Measurements from ENCODE around the gene CACNA2D4. TPM values are rescaled to one million over a fixed set of nuclear protein-coding genes. Genes with fewer than 3 reads are reported as not detected.

CACNA2D4 gene
- total and polyA plus RNA-seq, 2 of the 13 experiments (the other 11 are each of a cell fraction or from before 2014, with no cell fraction given) = 14.2 to 136 TPM

GRCh38 chr12:1876086-1876485, 42.4 kb downstream of the CACNA2D4 start (continued):
- TF ChIP-seq HMGXB3 (CRISPR knock-in tag; IDR thresholded peaks at IDR 0.05; ENCODE audit: borderline replicate concordance) (no peak), ELF4 (CRISPR knock-in tag; IDR thresholded peaks at IDR 0.05; ENCODE audit: borderline replicate concordance) (no peak), RFX3 (CRISPR knock-in tag; IDR thresholded peaks at IDR 0.05) (no peak), ZBTB39 (CRISPR knock-in tag; IDR thresholded peaks at IDR 0.05) (no peak), KLF6 (CRISPR knock-in tag; IDR thresholded peaks at IDR 0.05) (no peak), ZNF160 (CRISPR knock-in tag; IDR thresholded peaks at IDR 0.05) (no peak)
- TF ChIP-seq, protein P1, sequence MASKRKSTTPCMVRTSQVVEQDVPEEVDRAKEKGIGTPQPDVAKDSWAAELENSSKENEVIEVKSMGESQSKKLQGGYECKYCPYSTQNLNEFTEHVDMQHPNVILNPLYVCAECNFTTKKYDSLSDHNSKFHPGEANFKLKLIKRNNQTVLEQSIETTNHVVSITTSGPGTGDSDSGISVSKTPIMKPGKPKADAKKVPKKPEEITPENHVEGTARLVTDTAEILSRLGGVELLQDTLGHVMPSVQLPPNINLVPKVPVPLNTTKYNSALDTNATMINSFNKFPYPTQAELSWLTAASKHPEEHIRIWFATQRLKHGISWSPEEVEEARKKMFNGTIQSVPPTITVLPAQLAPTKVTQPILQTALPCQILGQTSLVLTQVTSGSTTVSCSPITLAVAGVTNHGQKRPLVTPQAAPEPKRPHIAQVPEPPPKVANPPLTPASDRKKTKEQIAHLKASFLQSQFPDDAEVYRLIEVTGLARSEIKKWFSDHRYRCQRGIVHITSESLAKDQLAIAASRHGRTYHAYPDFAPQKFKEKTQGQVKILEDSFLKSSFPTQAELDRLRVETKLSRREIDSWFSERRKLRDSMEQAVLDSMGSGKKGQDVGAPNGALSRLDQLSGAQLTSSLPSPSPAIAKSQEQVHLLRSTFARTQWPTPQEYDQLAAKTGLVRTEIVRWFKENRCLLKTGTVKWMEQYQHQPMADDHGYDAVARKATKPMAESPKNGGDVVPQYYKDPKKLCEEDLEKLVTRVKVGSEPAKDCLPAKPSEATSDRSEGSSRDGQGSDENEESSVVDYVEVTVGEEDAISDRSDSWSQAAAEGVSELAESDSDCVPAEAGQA (IDR thresholded peaks at IDR 0.05; ENCODE audit: low read depth) = no peak
- TF ChIP-seq, protein P1 (CRISPR knock-in tag; IDR thresholded peaks at IDR 0.05; ENCODE audit: borderline replicate concordance) = no peak
- TF ChIP-seq, protein P2, sequence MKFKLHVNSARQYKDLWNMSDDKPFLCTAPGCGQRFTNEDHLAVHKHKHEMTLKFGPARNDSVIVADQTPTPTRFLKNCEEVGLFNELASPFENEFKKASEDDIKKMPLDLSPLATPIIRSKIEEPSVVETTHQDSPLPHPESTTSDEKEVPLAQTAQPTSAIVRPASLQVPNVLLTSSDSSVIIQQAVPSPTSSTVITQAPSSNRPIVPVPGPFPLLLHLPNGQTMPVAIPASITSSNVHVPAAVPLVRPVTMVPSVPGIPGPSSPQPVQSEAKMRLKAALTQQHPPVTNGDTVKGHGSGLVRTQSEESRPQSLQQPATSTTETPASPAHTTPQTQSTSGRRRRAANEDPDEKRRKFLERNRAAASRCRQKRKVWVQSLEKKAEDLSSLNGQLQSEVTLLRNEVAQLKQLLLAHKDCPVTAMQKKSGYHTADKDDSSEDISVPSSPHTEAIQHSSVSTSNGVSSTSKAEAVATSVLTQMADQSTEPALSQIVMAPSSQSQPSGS (CRISPR knock-in tag; IDR thresholded peaks at IDR 0.05) = no peak
